ENCODE data around the gene KRTAP5-4.

- no peak for TF ChIP-seq CTCF (IDR thresholded peaks at IDR 0.05)
- TF ChIP-seq POLR2A (IDR thresholded peaks at IDR 0.05): peak; percentile 78 to 84 (median 83)
These were observed 48.1 kb downstream of the KRTAP5-4 start for GRCh38 chr11:1573903-1574237.
